ENCODE results near the gene NR4A2. TPM values are rescaled to one million over a fixed set of nuclear protein-coding genes. Genes with fewer than 3 reads are reported as not detected.

NR4A2 gene
- total RNA-seq = 5.5 TPM in 2 replicates

- intact Hi-C loops (cut with micrococcal nuclease) = loop anchor here (1.0 to 10.0 kb wide), 6 partner anchors 9 to 958 kb away; partner anchors contain the start of gene GPD2
These were observed at the start of gene NR4A2 for GRCh38 chr2:156332534-156333273. NR4A2 (minus strand) TSS chr2:156332721; CDS start chr2:156330186, 2,535 bp downstream.

GRCh38 chr2:156380117-156380645 is 47.7 kb upstream of the NR4A2 start:
- intact Hi-C loops (cut with micrococcal nuclease) = loop anchor here (2.0 kb wide), 1 partner anchor 35 kb away; no protein-coding TSS in a partner anchor

- intact Hi-C loops (cut with micrococcal nuclease) = loop anchor here (2.0 kb wide), 2 partner anchors 21 to 35 kb away; no protein-coding TSS in a partner anchor
These were observed 47.2 kb upstream of the NR4A2 start for GRCh38 chr2:156379714-156380113.

GRCh38 chr2:156379071-156379470 is 46.5 kb upstream of the NR4A2 start:
- intact Hi-C loops (cut with micrococcal nuclease) = loop anchor here (2.0 kb wide), 1 partner anchor 22 kb away; no protein-coding TSS in a partner anchor

GRCh38 chr2:156366753-156367152 is 34.2 kb upstream of the NR4A2 start:
- intact Hi-C loops (cut with micrococcal nuclease) = no loop called here

GRCh38 chr2:156363141-156363540 is 30.6 kb upstream of the NR4A2 start:
- intact Hi-C loops (cut with micrococcal nuclease) = no loop called here

- intact Hi-C loops (cut with micrococcal nuclease) = no loop called here
These were observed 23.7 kb upstream of the NR4A2 start for GRCh38 chr2:156356014-156356754.

- intact Hi-C loops (cut with micrococcal nuclease) = no loop called here
These were observed 20.4 kb upstream of the NR4A2 start for GRCh38 chr2:156352911-156353310.

- intact Hi-C loops (cut with micrococcal nuclease) = no loop called here
These were observed 18.0 kb upstream of the NR4A2 start for GRCh38 chr2:156350374-156351142.

- intact Hi-C loops (cut with micrococcal nuclease) = no loop called here
These were observed 17.1 kb upstream of the NR4A2 start for GRCh38 chr2:156349605-156350004.

GRCh38 chr2:156349161-156349560 is 16.6 kb upstream of the NR4A2 start:
- intact Hi-C loops (cut with micrococcal nuclease) = no loop called here

- intact Hi-C loops (cut with micrococcal nuclease) = no loop called here
These were observed 14.9 kb upstream of the NR4A2 start for GRCh38 chr2:156347431-156347830.

GRCh38 chr2:156346731-156347130 is 14.2 kb upstream of the NR4A2 start:
- intact Hi-C loops (cut with micrococcal nuclease) = no loop called here

GRCh38 chr2:156345582-156345981 is 13.1 kb upstream of the NR4A2 start:
- intact Hi-C loops (cut with micrococcal nuclease) = loop anchor here (2.0 kb wide), 1 partner anchor 35 kb away; no protein-coding TSS in a partner anchor

GRCh38 chr2:156343940-156344301 is 11.4 kb upstream of the NR4A2 start:
- intact Hi-C loops (cut with micrococcal nuclease) = loop anchor here (2.0 to 5.0 kb wide), 5 partner anchors 37 to 1553 kb away; partner anchors contain the start of genes ACVR1 and CYTIP

GRCh38 chr2:156343096-156343939 is 10.8 kb upstream of the NR4A2 start:
- intact Hi-C loops (cut with micrococcal nuclease) = loop anchor here (5.0 kb wide), 4 partner anchors 1099 to 1554 kb away; partner anchors contain the start of genes ACVR1 and CYTIP

GRCh38 chr2:156342254-156343095 is 10.0 kb upstream of the NR4A2 start:
- intact Hi-C loops (cut with micrococcal nuclease) = loop anchor here (5.0 kb wide), 4 partner anchors 1100 to 1555 kb away; partner anchors contain the start of genes ACVR1 and CYTIP

GRCh38 chr2:156341452-156342253 is 9.1 kb upstream of the NR4A2 start:
- intact Hi-C loops (cut with micrococcal nuclease) = loop anchor here (1.0 to 5.0 kb wide), 10 partner anchors 9 to 1556 kb away; partner anchors contain the start of genes ACVR1, ACVR1C, CYTIP and GPD2
